Hematopoietic multipotent progenitor cell treated with erythropoietin and hydrocortisone succinate and interleukin-3 and kit ligand, for 17 days (in vitro differentiated cells): ENCODE measurements around the gene LOXL1.

Source experiments
- DNase-seq: peaks from one replicate; pipeline ENCODE4 v3.0.0-alpha.2; 2015; ENCODE audit warnings: low spot score

Gene LOXL1

GRCh38 chr15:73900095-73900712 is 26.1 kb upstream of the LOXL1 start:
- DNase-seq = no peak

- DNase-seq = no peak
Observed at GRCh38 chr15:73901126-73901810, 25.0 kb upstream of the LOXL1 start.

DNA sequence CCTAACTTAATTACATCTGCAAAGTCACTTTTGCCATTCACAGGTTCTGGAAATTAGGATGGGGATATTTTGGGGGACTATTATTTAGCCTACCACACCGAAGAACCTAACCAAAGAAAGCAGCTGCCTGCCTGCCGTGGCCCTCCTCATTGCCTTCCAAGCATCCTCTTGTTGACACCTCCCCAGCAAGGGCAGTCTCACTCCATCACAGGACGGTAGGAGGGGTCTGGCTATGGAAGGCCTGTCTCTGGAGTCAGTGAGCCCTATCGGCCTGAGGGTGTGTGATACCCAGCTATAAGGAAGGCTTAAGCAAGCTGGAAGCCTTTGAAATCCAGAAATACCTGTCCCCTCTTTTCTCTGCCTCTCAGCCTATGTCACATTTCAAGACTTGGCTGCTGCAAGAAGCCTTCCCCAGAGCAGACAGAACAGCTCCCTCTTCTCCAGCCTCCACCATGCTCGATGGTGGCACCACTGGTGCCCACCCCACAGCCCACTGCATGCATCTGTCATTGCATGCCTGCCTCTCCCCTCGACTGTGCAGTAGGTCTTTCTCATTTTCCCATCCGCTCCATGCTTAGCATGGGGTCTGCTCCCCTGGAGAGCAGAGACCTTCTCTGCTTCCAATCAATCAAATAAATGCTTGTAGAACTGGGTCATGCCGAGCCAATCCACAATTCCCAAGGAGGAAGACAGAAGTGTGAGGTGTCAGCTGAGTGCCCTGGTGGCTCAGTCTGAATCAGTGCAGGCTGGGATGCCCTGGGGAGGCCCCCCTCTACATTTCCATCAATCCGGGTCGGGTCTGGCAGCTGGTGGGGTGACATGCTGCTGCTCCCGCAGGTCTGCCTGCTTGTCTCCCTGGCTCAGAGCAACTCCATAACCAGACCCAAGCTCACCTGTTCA is 23.9 kb upstream of the LOXL1 start:
- DNase-seq = no peak

DNA sequence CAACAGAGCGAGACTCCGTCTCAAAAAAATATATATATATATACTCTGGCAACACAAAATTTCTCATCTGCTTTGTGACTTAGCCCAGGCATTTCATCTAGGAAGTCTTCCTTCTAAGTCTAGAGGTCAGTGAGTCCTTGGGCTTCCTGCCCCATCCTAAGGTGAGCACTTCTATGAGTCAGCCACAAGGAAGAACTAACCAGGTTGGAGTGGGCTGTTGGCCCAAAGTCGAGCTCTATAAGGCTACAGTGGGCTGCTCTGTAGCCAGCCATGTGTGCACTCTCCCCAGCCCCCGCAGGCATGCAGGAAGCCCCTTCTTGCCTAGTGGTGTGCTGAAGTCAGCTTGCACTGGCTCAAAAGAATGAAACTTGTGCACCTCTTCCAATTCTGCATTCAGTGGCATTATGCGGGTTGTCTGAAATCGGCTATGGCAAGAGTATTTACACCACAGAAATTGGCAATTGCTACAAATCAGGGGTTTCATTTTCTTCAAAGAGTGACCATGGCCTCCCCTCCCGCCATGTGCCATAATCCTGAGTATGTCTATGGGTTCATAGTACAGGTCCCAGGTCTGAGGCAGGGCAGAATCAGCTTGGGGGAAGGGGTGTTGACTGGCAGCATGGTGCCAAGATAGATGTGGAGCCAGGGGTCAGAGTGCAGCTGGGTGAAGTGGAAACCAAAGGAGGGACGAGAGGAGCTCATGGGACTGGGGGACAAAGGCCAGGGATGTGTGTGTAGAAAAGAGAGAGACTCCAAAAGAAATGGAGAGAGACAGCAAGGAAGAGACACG is 22.0 kb upstream of the LOXL1 start:
- no peak for DNase-seq

DNA sequence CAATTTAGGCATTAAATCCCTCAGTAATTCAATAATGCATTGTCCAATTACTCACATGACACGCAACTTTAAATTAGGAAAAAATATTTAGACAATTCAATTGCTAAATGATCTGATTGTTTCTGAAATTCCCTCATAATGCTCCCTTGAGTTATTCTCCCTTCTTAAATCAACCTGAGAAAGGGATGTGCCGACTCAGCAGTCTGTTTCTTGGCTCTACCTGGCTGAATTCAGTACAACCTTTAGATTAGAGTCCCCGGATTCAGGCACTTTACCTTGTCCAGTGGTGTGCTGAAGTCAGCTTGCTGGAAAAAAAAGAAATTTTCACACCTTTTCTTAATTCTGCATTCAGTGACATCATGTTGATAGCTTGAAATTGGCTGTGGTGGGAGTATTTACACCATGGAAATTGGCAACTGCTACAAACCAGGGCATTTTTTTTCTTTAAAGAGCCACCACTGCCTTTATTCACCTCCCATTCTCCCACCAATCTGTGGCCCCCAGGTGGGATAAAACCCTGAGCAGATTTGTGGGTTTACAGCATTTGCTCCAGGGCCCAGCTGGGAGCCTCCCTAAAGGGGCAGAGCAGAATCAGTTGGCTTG is 20.9 kb upstream of the LOXL1 start:
- DNase-seq = no peak

- no peak for DNase-seq
Observed at GRCh38 chr15:73906346-73907034, 19.8 kb upstream of the LOXL1 start.

GRCh38 chr15:73907035-73907408 is 19.2 kb upstream of the LOXL1 start:
- no peak for DNase-seq

DNA sequence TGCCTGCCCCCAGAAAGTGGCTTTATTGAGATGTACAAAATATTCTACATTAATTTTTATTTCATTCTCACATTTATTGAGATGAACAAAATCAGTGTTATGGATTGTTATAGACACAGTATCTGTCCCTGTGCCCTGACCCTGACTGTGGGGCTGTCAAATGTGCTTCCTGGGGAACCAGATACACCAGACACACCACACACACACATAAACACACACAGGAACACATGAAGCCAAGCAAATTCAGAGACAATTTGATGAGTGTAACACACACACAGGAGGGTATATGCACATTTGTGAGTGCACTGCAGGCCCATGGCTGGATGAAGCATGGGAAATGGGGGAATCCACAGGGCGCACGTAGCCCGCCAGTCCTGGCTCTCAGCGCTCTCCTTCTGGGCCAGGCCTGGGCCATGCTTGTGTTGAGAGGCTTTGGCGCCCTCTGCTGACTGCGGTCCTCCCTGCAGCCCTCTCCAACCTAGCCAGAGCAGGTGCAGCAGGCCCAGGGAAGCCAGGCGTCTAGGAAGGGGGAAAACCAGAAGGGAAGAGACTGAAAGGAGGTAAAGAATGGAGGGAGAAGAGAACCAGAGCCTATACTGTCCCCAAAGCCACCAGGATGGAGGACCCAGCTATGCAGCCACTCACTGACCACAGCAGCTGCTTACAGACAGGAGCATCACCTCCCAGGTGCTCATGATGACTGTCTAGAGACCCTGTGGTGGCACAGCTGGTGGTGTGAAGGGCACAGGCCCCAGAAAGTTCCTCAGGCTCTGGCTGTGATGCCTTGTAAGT is 18.0 kb upstream of the LOXL1 start:
- peak; percentile 41 for DNase-seq

- no peak for DNase-seq
Observed at GRCh38 chr15:73908822-73909122, 17.5 kb upstream of the LOXL1 start.

DNA sequence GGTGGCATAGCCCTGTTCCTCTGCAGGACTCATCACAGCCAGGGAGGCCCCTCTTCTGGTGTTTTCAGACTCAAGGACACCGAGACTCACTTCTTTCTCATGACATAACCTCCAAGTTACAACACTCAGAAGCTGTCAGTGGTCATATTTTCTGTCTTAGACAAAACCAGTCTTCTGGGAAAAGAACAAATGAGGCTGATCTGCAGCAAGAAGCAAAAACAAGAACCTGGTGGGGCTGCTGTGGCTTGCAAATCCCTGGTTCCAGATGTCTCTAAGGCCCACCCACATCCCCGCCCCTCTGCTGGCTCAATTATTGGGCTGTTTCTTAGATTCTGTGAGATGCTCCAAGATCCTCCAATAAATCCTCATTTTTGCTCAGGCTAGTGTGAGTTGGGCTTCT is 16.6 kb upstream of the LOXL1 start:
- DNase-seq = no peak

DNA sequence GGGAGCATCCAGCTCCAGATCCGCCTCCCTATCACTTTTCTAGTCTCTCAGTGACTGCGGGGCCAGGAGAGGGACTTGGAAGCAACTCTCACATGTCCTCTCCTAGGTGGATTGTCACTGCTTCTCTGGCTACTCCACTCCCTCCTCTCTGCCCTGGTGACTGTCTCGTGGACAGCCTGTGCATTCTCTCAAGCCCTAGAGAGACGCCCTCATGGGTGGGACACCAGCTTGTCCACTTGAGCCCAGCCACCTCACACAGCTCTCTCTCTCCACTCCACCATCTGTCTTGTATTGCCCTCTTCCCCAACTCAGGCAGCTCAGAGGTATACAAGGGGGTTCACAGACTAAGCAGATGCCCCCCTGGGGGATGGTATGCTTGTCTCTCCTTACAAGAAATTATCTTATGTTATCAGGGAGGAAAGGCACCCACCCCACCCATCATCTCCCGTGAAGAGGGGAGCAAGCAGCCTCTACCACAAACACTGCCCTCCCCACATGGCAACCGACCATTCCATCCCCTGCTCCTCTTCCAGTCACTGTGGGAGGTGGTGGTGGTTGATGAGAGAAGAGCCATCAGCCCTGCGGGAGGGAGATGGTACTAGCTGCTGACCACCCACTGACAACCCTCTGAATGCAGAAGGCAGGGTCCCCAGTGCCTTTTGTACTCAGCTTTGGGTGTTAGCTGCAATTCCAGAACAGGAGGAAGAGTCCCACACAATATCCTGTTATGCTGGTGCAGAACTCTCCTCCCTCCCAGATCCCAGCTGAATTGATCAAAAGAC is 15.5 kb upstream of the LOXL1 start:
- no peak for DNase-seq

- no peak for DNase-seq
Observed at GRCh38 chr15:73912030-73912596, 14.1 kb upstream of the LOXL1 start.

- no peak for DNase-seq
Observed at GRCh38 chr15:73914145-73914544, 12.1 kb upstream of the LOXL1 start.

- DNase-seq = no peak
Observed at GRCh38 chr15:73915082-73915481, 11.2 kb upstream of the LOXL1 start.

DNA sequence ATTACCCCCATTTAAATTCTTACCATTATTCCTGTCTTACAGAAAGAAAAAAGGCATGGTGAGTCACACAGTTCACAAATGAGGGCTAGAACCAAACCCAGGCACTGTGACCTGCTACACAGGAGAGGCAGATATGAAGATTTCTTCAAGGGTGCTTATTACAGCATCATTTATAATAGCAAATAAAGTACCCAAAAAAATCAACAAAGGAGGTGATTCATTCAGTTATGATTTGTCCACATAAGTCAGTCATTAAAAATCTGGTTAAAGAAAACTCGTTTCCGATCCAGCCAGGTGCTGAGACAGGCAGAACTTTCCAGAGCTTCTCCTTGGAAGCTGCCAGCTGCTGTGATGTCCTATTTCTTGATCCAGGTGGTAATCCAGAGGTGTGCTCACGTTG is 7.5 kb upstream of the LOXL1 start:
- no peak for DNase-seq

- no peak for DNase-seq
Observed at GRCh38 chr15:73919706-73920105, 6.6 kb upstream of the LOXL1 start.

- DNase-seq = no peak
Observed at GRCh38 chr15:73921254-73921925, 4.9 kb upstream of the LOXL1 start.

DNA sequence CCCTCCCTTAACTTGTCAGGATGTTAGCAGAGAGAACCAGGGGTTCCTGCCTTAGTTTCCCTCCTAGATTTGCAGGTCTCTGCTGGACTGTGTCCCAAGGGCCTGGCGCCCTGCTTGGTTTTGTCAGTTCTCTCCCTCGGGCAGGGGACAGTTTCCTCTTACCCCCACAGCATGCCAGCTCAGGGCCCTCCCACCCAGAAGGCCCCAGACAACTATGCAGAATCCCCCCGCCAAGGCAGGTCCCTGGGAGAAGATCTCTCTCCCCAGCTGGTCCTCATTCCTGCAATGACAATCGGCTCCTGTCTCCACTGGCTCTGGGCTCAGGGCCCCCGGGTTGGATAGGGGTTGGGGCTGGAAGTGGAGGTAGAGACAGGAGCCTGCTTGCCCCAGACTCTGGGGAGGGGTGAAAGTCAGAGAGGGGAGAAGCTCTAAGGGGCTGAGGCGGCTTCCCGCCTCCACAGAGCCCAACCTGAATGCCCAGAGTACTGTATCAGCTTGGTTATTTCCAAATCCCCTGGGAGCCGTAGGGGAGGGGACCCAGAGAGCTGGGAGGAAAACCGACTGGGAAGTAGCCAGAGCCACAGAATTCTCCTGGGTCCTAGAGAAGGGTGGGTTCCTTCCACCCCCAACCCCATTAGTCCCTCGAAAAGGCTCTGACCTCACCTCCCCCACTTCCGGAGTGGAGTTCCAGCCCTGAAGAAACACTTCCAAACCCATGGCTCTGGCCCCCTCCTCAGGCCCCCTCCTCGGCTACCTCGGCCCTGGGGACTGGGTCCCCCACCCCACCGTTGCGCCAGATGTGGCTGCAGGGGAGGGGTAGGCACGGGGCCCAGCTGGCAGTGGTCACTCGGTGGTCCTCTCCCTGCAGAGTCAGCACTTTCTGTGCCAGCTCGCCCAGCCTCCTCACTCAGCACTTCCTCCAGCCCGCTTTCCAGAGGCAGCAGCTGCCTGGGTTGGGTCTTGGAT is 3.8 kb upstream of the LOXL1 start:
- no peak for DNase-seq
